HEK293 (cell line): ENCODE data around the gene S100A12.

Experiments
- CTCF ChIA-PET: fragments of 350-600 bp; formaldehyde crosslinking; extraction: SDS; loops from one replicate; lab custom pipeline; 2021; ENCODE audit warnings: antibody characterized with exemption; lab: Yijun Ruan, JAX
- POLR2A ChIA-PET: fragments of 300-600 bp; formaldehyde crosslinking; extraction: SDS; loops from one replicate; lab custom pipeline; 2020; ENCODE audit warnings: antibody characterized with exemption, inconsistent platforms; lab: Yijun Ruan, JAX
- H3K27ac ChIP-seq: fragments of 200-500 bp; sonication (Bioruptor generic); 2 replicates; pipeline ENCODE4 v1.5.1; 2014; ENCODE audit warnings: low read depth, low read length, control low read depth, inconsistent platforms; ENCODE audit errors: extremely low read depth
- H3K36me3 ChIP-seq, 2 experiments: fragments of 200-500 bp in 1 of 2; sonication (Bioruptor generic) in 1 of 2; 1 replicate in 1 of 2; 2 replicates in 1 of 2; pipeline ENCODE4 v1.5.1; 2014 to 2017; ENCODE audit warnings: inconsistent platforms in 2 of 2, low read length in 2 of 2; ENCODE audit not compliant: control insufficient read depth in 2 of 2, insufficient read depth in 1 of 2
- H3K4me1 ChIP-seq: fragments of 200-500 bp; sonication (Bioruptor generic); 2 replicates; pipeline ENCODE4 v1.5.1; 2014; ENCODE audit warnings: mild to moderate bottlenecking, low read length, inconsistent platforms; ENCODE audit not compliant: control insufficient read depth, insufficient read depth
- H3K4me3 ChIP-seq: 2 replicates; pipeline ENCODE4 v1.5.1; 2011; ENCODE audit warnings: low read depth, mild to moderate bottlenecking, control low read depth, low read length, moderate library complexity
- H3K9me3 ChIP-seq: fragments of 200-500 bp; sonication (Bioruptor generic); 2 replicates; pipeline ENCODE4 v1.5.1; 2014; ENCODE audit warnings: low read depth, low read length, inconsistent platforms; ENCODE audit not compliant: control insufficient read depth, insufficient read depth
- EGR2 ChIP-seq: fragments of 450-650 bp; formaldehyde crosslinking; IDR thresholded peaks from 2 replicates; pipeline ENCODE4 v1.5.1; 2016; ENCODE audit warnings: low read depth, missing biosample characterization, missing genetic modification characterization
- TCF7L2 ChIP-seq: IDR thresholded peaks from 2 replicates; pipeline ENCODE4 v1.6.1; 2011; ENCODE audit warnings: low read depth, mild to moderate bottlenecking, inconsistent platforms, low read length, moderate library complexity, borderline replicate concordance
- ZBTB11 ChIP-seq: fragments of 450-650 bp; formaldehyde crosslinking; conservative IDR thresholded peaks from 2 replicates; pipeline ENCODE4 v1.5.1; 2016; ENCODE audit warnings: low read depth, missing biosample characterization, missing genetic modification characterization
- ZNF10 ChIP-seq: fragments of 450-650 bp; formaldehyde crosslinking; IDR thresholded peaks from 2 replicates; pipeline ENCODE4 v1.5.1; 2017; ENCODE audit warnings: missing biosample characterization, missing genetic modification characterization
- ZNF112 ChIP-seq: fragments of 450-650 bp; formaldehyde crosslinking; IDR thresholded peaks from 2 replicates; pipeline ENCODE4 v1.5.0; 2017; ENCODE audit warnings: missing biosample characterization, missing genetic modification characterization
- ZNF140 ChIP-seq: fragments of 450-650 bp; formaldehyde crosslinking; IDR thresholded peaks from 2 replicates; pipeline ENCODE4 v1.5.1; 2016; ENCODE audit warnings: missing biosample characterization, missing genetic modification characterization
- ZNF169 ChIP-seq: fragments of 450-650 bp; formaldehyde crosslinking; IDR thresholded peaks from 2 replicates; pipeline ENCODE4 v1.5.1; 2016; ENCODE audit warnings: missing biosample characterization, missing genetic modification characterization
- ZNF18 ChIP-seq: fragments of 450-650 bp; formaldehyde crosslinking; IDR thresholded peaks from 2 replicates; pipeline ENCODE4 v1.5.1; 2016; ENCODE audit warnings: missing biosample characterization, missing genetic modification characterization
- ZNF266 ChIP-seq: fragments of 450-650 bp; formaldehyde crosslinking; IDR thresholded peaks from 2 replicates; pipeline ENCODE4 v1.5.1; 2016; ENCODE audit warnings: missing biosample characterization, missing genetic modification characterization, low read depth
- ZNF514 ChIP-seq: fragments of 450-650 bp; formaldehyde crosslinking; IDR thresholded peaks from 2 replicates; pipeline ENCODE4 v1.5.1; 2016; ENCODE audit warnings: missing biosample characterization, missing genetic modification characterization
- ZNF521 ChIP-seq: fragments of 450-650 bp; formaldehyde crosslinking; IDR thresholded peaks from 2 replicates; pipeline ENCODE4 v1.5.1; 2017; ENCODE audit warnings: missing biosample characterization, mild to moderate bottlenecking, missing genetic modification characterization
- ZNF544 ChIP-seq: fragments of 450-650 bp; formaldehyde crosslinking; IDR thresholded peaks from 2 replicates; pipeline ENCODE4 v1.5.0; 2017; ENCODE audit warnings: missing biosample characterization, missing genetic modification characterization
- ZNF549 ChIP-seq: fragments of 450-650 bp; IDR thresholded peaks from 2 replicates; pipeline ENCODE4 v1.5.1; 2018; ENCODE audit warnings: missing biosample characterization, missing genetic modification characterization, mild to moderate bottlenecking, inconsistent platforms, moderate library complexity
- ZNF580 ChIP-seq: fragments of 450-650 bp; formaldehyde crosslinking; IDR thresholded peaks from 2 replicates; pipeline ENCODE4 v1.5.1; 2016; ENCODE audit warnings: missing biosample characterization, missing genetic modification characterization
- TF ChIP-seq, protein P1 (sequence below): fragments of 450-650 bp; formaldehyde crosslinking; IDR thresholded peaks from 2 replicates; pipeline ENCODE4 v1.5.1; 2016; ENCODE audit warnings: missing biosample characterization, missing genetic modification characterization
- TF ChIP-seq, protein P2 (sequence below): fragments of 450-650 bp; formaldehyde crosslinking; IDR thresholded peaks from 2 replicates; pipeline ENCODE4 v1.5.1; 2017; ENCODE audit warnings: missing biosample characterization, missing genetic modification characterization

Gene S100A12

DNA sequence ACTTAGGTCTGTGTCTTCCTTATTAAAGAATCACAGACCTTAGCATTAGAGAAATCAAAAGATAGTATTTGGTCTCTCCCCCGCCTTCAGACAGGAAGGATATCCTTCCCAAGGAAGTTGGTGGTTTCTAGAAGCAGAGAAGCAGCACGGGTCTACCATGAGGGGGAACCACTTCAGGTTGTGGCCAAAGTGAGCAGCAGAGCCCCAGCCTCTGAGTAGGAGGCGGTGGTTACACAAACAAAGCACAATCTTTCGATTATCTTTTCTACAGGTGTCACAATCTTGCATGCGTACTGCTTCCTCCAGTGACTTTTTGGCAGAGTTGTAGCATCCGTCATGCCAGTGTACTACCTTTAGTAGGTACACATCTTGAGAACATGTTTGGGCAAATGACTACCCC, 35.6 kb downstream of the S100A12 start:
- POLR2A ChIA-PET = no interaction called here
- H3K36me3 ChIP-seq = no peaks in the 10 kb centered on the region
- no peaks in the 10 kb centered on the region for H3K4me1 ChIP-seq
- CTCF ChIA-PET = interaction anchor here (0.6 kb wide), 1 partner anchor 77 kb away, joined by 4 read pairs; no protein-coding TSS in a partner anchor
- H3K4me3 ChIP-seq = no peak overlapping the region
- H3K9me3 ChIP-seq = no peaks in the 10 kb centered on the region
- no peak overlapping the region for H3K27ac ChIP-seq
- TF ChIP-seq ZNF169 (tag by site-specific recombination) (no peak), ZNF140 (tag by site-specific recombination) (no peak), ZNF549 (tag by site-specific recombination) (no peak), ZNF10 (tag by site-specific recombination) (no peak), ZNF544 (no peak), ZNF18 (tag by site-specific recombination) (no peak), ZNF580 (tag by site-specific recombination) (no peak), ZNF514 (tag by site-specific recombination) (no peak), TCF7L2 (no peak), EGR2 (tag by site-specific recombination) (no peak), ZNF266 (tag by site-specific recombination) (no peak), ZBTB11 (no peak), ZNF521 (no peak), ZNF112 (tag by site-specific recombination) (no peak)
- TF ChIP-seq, protein P1, sequence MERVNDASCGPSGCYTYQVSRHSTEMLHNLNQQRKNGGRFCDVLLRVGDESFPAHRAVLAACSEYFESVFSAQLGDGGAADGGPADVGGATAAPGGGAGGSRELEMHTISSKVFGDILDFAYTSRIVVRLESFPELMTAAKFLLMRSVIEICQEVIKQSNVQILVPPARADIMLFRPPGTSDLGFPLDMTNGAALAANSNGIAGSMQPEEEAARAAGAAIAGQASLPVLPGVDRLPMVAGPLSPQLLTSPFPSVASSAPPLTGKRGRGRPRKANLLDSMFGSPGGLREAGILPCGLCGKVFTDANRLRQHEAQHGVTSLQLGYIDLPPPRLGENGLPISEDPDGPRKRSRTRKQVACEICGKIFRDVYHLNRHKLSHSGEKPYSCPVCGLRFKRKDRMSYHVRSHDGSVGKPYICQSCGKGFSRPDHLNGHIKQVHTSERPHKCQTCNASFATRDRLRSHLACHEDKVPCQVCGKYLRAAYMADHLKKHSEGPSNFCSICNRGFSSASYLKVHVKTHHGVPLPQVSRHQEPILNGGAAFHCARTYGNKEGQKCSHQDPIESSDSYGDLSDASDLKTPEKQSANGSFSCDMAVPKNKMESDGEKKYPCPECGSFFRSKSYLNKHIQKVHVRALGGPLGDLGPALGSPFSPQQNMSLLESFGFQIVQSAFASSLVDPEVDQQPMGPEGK (tag by site-specific recombination) = no peak
- TF ChIP-seq, protein P2, sequence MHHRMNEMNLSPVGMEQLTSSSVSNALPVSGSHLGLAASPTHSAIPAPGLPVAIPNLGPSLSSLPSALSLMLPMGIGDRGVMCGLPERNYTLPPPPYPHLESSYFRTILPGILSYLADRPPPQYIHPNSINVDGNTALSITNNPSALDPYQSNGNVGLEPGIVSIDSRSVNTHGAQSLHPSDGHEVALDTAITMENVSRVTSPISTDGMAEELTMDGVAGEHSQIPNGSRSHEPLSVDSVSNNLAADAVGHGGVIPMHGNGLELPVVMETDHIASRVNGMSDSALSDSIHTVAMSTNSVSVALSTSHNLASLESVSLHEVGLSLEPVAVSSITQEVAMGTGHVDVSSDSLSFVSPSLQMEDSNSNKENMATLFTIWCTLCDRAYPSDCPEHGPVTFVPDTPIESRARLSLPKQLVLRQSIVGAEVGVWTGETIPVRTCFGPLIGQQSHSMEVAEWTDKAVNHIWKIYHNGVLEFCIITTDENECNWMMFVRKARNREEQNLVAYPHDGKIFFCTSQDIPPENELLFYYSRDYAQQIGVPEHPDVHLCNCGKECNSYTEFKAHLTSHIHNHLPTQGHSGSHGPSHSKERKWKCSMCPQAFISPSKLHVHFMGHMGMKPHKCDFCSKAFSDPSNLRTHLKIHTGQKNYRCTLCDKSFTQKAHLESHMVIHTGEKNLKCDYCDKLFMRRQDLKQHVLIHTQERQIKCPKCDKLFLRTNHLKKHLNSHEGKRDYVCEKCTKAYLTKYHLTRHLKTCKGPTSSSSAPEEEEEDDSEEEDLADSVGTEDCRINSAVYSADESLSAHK (tag by site-specific recombination) = no peak
